GM18907 (cell line): ENCODE results near the gene NPHP4.

Experiments
- ATAC-seq: cut with Tn5 transposase; IDR thresholded peaks from one replicate; pipeline ENCODE4 v1.9.1; 2021; ENCODE audit warnings: mild to moderate bottlenecking, moderate library complexity; ENCODE audit not compliant: unreplicated experiment

Gene NPHP4

GRCh38 chr1:5951846-5952410 is 40.3 kb downstream of the NPHP4 start:
- ATAC-seq: no peak

DNA sequence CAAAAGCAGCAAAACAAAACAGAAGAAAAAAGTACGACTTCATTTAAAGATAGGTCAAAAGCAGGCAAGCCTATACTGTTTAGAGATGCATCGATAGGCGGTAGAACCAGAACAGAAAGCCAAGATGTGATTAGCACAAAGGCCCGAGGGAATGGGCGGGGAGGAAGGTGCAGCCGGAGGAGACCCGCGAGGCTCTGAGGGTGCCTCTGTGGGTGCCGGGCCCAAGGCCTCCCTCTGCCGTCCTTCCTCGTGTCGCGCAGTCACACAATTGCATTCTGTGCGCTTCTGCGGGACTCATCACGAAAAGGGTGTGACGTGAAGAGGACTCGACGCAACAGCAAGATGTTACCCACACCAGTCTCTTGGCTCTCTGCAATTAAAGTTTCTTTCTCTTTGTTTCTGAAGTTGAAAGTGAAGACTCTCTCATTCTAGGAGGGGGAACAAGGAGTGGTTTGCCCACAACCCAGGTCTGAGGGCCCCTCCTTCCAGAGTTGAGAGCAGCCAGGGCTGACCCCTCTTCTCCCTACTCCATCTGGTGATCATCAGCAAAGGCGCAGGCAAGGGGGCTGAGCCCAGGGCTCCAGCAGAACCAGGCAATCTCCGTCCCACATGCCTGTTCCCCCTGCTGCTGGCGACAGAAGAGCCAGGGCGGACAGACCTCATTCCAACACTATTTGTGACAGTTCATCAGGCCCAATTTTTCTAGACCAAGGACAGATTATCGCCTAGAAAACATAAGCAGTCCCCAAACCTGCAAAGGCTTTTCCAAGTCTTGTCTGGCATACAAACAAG is 41.0 kb downstream of the NPHP4 start:
- ATAC-seq: no peak

GRCh38 chr1:5950201-5950895 is 41.9 kb downstream of the NPHP4 start:
- no peak for ATAC-seq

- no peak for ATAC-seq
Observed at GRCh38 chr1:5949761-5950100, 42.5 kb downstream of the NPHP4 start.

- ATAC-seq: no peak
Observed at GRCh38 chr1:5949085-5949760, 43.0 kb downstream of the NPHP4 start.

GRCh38 chr1:5948681-5949005 is 43.6 kb downstream of the NPHP4 start:
- no peak for ATAC-seq

DNA sequence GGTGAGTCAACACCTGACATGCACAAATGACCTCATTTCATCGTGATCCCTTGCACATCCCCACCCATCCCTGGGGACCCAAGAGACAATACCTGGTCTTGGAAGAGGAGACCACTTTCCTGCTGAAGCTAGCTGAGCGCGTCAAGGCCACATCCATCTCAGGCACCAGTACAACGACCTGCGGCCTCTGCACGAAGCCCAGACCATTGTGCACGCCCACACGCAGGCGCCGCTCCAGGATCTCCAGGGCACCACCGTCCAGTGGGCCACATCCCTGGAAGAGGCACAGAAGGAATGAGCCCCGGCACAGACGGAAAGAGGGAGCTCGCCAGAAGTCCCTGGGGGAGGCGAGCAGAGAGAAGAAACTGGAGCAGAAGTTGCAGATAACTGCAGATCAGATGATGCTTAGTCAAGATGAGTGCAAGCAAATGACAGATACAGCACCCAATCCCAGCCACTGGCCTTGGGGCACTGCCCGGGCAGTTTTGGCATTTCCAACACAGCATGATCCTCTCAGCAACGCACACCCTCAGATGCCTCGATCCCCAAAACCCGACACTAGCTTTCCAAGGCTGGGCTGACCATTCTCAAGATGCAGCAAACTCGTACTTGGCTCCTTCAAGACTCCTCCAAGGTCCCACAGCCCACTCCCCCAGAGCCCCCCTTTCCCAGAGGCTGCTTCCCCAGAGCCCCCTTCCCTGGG is 44.1 kb downstream of the NPHP4 start:
- ATAC-seq: no peak

DNA sequence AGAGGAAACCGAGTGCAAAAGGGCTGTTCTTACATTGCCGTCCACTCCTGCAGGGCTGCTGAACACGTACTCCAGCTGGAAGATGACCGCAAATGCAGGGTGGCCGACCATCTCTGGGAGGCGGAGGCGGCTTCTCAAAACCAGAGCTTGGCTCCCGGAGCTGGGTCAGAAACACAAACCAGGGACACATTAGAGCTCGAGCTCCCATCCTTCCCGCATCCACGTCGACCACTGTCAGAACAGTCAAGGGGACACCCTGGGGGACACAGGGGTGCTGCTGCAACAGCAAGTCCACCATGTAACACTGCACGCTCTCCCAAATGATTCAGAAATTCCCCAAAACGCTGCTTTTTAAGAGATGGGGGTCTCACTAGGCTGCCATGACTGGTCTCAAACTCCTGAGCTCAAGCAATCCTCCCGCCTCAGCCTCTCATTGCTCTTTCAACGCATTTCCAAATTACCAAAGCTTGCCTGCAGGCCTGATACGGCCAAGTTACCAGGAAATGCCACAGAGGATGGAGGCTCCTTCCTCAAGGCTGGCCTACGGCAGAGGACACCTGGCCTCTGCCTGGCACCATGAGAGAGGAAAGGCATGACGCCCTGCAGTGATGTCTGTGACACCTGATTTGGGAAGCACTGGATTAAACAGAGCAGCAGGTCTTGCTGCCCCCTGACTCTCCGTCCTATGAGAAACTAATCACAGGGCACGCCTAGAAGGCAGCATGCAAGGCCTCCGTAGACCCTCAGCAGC is 45.0 kb downstream of the NPHP4 start:
- ATAC-seq: no peak

GRCh38 chr1:5945445-5945844 is 46.8 kb downstream of the NPHP4 start:
- ATAC-seq: no peak

DNA sequence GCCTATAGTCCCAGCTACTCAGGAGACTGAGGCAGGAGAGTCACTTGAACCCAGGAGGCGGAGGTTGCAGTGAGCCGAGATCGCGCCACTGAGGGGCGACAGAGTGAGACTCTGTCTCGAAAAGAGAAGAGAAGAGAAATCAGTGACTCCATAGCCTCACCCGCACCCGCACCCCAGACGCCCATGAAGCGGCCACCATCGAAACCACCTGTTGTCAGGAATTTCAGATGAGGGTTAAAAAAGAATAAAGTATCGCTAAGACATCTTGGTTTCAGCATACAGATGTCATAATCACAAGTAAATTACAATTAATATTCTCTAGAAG is 47.4 kb downstream of the NPHP4 start:
- no peak for ATAC-seq

GRCh38 chr1:5944154-5944842 is 47.9 kb downstream of the NPHP4 start:
- no peak for ATAC-seq

DNA sequence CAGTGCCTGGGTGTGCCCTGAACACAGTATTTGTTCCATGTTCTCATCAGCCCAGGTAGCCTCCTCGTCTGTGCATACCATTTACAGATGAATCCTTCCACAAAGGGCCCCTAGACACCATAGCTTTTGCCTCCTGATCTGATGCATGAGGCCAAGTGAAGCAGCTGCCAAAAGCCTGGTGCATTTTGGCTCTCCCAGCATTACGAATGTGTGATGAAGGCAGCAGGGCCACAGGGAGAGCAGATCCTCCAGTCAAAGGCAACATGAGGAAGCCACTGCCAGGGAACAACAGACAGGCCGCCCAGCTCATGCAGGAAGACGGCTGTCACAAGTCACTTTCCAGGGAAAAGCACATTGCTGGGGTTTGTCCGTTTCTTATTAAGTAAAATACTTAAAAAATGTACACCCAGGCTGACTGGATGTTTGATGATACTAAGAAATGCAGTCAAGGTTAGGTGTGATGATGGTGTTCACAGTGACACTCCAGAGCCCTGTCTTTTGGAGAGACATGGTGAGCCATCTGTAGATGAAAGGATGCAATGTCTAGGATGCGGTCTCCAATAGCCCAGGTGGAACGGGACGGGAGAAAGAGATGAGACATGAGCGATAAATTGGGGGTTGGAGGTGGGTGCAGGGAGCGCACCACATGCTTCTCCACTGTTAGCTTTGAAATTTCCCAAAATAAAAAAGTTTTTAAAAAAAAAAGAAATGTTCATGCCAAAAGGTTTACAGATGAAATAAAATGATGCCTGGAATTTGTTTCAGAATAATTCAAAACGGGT is 48.7 kb downstream of the NPHP4 start:
- no peak for ATAC-seq

DNA sequence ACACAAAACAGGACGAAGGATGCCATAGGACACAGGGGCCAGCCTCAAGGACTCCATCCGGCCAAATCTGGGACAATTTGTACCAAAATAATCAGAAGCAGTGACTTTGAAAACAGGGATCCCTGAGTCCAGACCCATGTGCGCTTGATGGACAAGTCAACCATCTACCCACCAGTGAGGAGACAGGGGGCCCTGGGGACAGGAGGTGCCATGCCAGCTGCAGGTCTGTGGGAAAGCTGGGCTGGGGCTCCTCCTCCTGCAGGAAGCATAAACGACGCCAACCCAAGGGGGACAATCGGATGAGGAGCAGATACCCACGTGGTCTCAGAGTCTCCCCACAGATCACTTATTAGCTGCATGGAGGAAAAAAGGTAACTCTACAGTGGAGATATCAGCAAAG is 50.6 kb downstream of the NPHP4 start:
- no peak for ATAC-seq

DNA sequence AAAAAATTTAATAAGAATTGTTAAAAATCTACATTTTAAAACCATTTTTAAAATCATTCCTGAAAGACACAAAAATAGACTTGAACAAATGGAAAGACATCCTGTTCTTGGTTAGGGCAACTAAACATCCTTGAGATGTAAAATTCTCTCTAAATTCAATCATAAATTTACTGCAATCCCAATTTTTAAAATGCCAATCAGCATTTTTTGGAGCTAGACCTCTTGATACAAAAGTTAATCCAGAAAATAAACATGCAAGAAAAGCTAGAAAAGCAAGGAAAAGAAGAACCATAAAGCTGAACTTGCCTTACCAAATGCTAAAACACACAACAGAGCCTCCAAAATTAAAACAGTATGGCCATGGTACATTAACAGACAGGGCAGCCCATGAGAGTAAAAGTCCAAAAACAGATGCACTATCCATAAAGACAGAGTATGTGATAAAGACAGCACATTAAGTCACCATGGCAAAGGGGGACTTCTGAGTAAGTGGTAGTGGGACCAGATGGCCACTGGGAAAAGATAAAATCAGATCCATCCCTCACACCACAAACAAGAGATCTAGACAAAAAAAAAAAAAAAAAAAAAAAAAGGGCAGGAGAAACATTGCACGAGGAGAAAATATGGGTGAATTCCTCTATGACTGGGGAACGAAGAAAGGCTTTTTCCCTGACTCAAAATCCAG is 51.4 kb downstream of the NPHP4 start:
- no peak for ATAC-seq

GRCh38 chr1:5939271-5940170 is 52.7 kb downstream of the NPHP4 start:
- ATAC-seq: no peak

DNA sequence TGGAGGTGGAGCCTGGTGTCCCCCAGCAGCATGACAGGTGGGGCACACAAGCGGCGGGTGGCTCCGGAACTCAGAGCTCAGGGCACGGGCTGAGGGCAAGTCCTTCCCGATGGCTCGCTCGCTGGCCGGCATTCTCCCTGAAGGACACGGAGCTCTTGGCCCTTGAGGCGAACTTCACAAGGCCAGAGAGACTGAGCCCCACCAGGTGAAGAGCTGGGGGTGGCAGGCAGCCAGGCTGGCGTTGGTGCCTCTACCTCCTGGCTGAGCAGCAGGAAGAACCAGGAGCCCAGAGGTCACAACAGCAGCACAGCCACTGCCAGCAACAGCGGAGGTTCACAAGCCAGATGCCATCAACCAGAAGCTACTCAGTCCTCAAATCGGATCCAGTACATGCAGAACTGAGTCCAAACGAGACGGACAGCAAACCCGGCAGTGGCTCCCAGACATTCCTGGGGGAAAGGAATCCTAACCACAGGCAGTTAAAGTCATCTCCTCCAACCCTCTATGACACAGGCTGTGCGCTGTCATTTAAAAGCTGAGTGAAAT is 54.1 kb downstream of the NPHP4 start:
- no peak for ATAC-seq

- no peak for ATAC-seq
Observed at GRCh38 chr1:5937373-5937857, 54.8 kb downstream of the NPHP4 start.
